GM06990 (cell line): Measurements from ENCODE around the gene NES.

Experiments used
- DNase-seq: peaks from one replicate; pipeline ENCODE4 v3.0.0-alpha.2; 2011; ENCODE audit not compliant: insufficient read length; ENCODE audit errors: extremely low read depth
- H3K27me3 ChIP-seq: replicated peaks from 2 replicates; pipeline ENCODE4 v1.6.0; 2011; ENCODE audit warnings: low read length; ENCODE audit not compliant: control insufficient read depth, insufficient read depth
- H3K36me3 ChIP-seq: 2 replicates; pipeline ENCODE4 v1.5.1; 2011; ENCODE audit warnings: low read length; ENCODE audit not compliant: control insufficient read depth, insufficient read depth
- H3K4me3 ChIP-seq: replicated peaks from 2 replicates; pipeline ENCODE4 v1.5.1; 2011; ENCODE audit warnings: low read depth, mild to moderate bottlenecking, control low read depth, low read length
- TF ChIP-seq, protein P1 (sequence below): IDR thresholded peaks from 2 replicates; pipeline ENCODE4 v1.5.1; 2011; ENCODE audit warnings: low read length, control low read depth, mild to moderate bottlenecking, inconsistent platforms; ENCODE audit not compliant: insufficient read depth, poor library complexity, severe bottlenecking

The NES gene

DNA sequence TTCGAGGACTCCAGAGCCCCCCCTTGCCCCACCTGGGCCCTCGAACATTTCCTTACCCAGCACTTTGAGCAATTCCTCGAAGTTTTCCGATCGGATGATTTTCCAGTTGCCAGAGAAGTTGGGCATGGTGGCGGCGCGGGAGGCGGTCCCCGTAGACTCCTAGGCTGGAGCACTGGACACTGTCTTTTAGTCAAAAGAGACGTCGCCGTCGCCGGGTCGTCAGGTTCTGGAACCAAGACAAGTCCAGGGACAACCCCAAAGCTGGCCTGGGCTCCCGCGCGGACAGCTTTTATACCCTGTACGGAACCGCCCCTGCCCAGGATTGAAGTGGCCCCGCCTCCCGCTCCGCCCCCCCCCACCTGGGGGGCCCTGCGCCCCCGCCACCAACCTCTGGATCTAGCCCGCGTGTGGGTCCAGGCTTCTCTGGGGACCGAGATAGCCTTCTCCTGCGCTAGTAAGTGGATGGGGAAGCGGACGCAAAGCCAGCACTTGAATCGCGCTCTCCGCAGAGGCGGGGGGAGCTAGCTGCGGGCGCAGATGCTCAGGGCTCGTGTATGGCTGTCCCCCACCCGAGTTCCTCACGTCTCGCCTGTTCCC, 28.2 kb upstream of the NES start, which contains the start of gene CRABP2:
Gene CRABP2 (minus strand): TSS at position 263 of the 597 bp plus-strand sequence. CDS start 137 bp downstream, at position 126.
- Histone ChIP-seq H3K4me3 (peak within 1 kb of the TSS; percentile 49), H3K36me3 (no peaks in the 10 kb centered on the region), H3K27me3 (no peaks in the 10 kb centered on the region; the same call in 1 of the 2 replicates)
- DNase-seq = no peak
- TF ChIP-seq, protein P1, sequence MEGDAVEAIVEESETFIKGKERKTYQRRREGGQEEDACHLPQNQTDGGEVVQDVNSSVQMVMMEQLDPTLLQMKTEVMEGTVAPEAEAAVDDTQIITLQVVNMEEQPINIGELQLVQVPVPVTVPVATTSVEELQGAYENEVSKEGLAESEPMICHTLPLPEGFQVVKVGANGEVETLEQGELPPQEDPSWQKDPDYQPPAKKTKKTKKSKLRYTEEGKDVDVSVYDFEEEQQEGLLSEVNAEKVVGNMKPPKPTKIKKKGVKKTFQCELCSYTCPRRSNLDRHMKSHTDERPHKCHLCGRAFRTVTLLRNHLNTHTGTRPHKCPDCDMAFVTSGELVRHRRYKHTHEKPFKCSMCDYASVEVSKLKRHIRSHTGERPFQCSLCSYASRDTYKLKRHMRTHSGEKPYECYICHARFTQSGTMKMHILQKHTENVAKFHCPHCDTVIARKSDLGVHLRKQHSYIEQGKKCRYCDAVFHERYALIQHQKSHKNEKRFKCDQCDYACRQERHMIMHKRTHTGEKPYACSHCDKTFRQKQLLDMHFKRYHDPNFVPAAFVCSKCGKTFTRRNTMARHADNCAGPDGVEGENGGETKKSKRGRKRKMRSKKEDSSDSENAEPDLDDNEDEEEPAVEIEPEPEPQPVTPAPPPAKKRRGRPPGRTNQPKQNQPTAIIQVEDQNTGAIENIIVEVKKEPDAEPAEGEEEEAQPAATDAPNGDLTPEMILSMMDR = no peak

DNA sequence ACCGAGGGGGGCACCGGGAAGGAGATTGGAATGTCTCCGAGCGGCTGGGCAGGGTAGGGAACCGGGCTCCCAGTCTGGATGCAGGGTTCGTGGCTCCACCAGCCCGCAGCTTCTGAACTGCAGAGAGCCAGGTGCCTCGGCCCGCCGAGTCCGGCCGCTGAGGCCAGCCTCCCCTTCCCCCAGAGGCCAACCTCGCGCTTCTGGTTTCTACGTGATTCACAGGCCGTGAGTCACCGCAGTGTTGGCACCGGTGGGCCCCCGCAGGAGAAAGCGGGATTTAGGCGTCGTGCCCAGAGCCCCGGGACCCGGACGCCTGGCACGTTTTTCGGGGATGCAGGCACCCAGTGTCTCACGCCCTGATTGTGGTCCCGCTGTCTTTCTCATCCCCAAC, 27.7 kb upstream of the NES start:
- no peak for DNase-seq
- H3K36me3 ChIP-seq = no peaks in the 10 kb centered on the region
- TF ChIP-seq, protein P1 = no peak
- H3K4me3 ChIP-seq = no peak overlapping the region
- H3K27me3 ChIP-seq = no peaks in the 10 kb centered on the region; the same call in 1 of the 2 replicates

- DNase-seq = no peak
- H3K27me3 ChIP-seq = no peaks in the 10 kb centered on the region; the same call in 1 of the 2 replicates
- H3K4me3 ChIP-seq = no peak overlapping the region
- no peaks in the 10 kb centered on the region for H3K36me3 ChIP-seq
- TF ChIP-seq, protein P1 = no peak
These were observed 27.0 kb upstream of the NES start for GRCh38 chr1:156704166-156704711.

- Histone ChIP-seq H3K36me3 (no peaks in the 10 kb centered on the region), H3K27me3 (no peaks in the 10 kb centered on the region; the same call in 1 of the 2 replicates), H3K4me3 (no peak overlapping the region)
- DNase-seq = no peak
- TF ChIP-seq, protein P1 = no peak
These were observed 26.5 kb upstream of the NES start for GRCh38 chr1:156703741-156704140.

- DNase-seq = no peak
- TF ChIP-seq, protein P1 = no peak
- Histone ChIP-seq H3K4me3 (no peak overlapping the region), H3K36me3 (no peaks in the 10 kb centered on the region), H3K27me3 (no peaks in the 10 kb centered on the region; the same call in 1 of the 2 replicates)
These were observed 26.1 kb upstream of the NES start for GRCh38 chr1:156703336-156703735.
